ENCODE measurements around the gene CCBE1.

DNA sequence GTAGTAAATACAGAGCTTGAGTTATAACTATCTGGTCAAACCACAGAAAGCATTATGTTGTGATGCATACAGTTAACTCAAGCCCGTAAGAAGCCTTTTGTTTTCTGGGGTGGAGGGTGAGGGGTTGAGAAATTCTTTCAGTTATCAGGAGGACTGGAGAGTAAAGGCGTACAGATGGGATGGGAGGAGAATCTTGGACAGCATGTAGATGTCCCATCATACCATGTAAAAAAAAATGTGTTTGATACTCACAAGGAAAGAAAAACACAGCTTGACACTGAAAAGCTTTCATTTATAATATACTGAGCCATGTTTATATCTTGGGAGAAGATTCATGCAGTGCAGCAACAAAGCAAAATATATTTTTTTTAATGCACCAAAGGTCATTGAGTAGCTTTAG is 12.4 kb downstream of the CCBE1 start:
- TF ChIP-seq POLR2A (IDR thresholded peaks at IDR 0.05): no peak
- TF ChIP-seq, protein P1, sequence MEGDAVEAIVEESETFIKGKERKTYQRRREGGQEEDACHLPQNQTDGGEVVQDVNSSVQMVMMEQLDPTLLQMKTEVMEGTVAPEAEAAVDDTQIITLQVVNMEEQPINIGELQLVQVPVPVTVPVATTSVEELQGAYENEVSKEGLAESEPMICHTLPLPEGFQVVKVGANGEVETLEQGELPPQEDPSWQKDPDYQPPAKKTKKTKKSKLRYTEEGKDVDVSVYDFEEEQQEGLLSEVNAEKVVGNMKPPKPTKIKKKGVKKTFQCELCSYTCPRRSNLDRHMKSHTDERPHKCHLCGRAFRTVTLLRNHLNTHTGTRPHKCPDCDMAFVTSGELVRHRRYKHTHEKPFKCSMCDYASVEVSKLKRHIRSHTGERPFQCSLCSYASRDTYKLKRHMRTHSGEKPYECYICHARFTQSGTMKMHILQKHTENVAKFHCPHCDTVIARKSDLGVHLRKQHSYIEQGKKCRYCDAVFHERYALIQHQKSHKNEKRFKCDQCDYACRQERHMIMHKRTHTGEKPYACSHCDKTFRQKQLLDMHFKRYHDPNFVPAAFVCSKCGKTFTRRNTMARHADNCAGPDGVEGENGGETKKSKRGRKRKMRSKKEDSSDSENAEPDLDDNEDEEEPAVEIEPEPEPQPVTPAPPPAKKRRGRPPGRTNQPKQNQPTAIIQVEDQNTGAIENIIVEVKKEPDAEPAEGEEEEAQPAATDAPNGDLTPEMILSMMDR (IDR thresholded peaks at IDR 0.05): no peak

Measured in adrenal gland (tissue), 5 donors.